SK-N-MC (cell line): ENCODE measurements around the gene ERBB4.

Experiments
- EZH2 ChIP-seq: fragments of 200-600 bp; sonication (generic); IDR thresholded peaks from one replicate; pipeline ENCODE4 v1.6.1; 2017; ENCODE audit warnings: antibody characterized with exemption
- FOXP2 ChIP-seq: optimal IDR thresholded peaks from 2 replicates; pipeline ENCODE3; 2011; ENCODE audit warnings: mild to moderate bottlenecking, moderate library complexity; ENCODE audit not compliant: insufficient read depth; ENCODE audit errors: extremely low read length, control extremely low read depth
- POLR2AphosphoS5 ChIP-seq: IDR thresholded peaks from 2 replicates; pipeline ENCODE4 v1.6.1; 2012; ENCODE audit warnings: mild to moderate bottlenecking, low read depth, low read length, borderline replicate concordance

DNA sequence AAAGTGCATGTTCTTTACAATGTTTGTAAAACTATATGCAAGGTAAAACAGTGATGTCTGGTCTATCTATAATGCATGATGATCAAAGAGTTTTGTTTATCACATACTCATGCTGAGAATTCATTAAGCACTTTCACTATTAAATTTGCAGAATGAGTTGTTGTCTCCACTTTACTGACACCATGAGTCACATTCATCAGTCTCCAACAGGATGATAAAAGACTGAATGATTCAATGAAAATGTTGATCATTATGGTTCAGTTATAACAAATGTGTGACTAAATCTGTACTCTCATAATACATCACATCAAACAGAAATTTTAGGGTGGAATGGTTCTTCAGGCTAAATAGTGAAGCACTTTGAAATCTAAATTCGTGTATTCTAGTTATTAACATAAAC lies 129.0 kb downstream of the ERBB4 start:
- TF ChIP-seq POLR2AphosphoS5 (no peak), EZH2 (no peak), FOXP2 (no peak)
